Memory B cell (primary cell): Measurements from ENCODE around the gene METTL14.
A peak's percentile ranks its signal among the peaks of the same experiment; 100 is the strongest.
"Not testable (repeated sequence)": the region's sequence is repeated elsewhere in the genome, so short reads cannot be mapped to it uniquely, and the experiment has no call there.

Experiments used
- ATAC-seq: fragments of 150-1000 bp; cut with Tn5 transposase; 2 replicates; pipeline ENCODE4 v1.10.0; 2021; ENCODE audit warnings: low read depth, mild to moderate bottlenecking, moderate library complexity
- DNase-seq, 2 donors: peaks; one replicate each; pipeline ENCODE4 v3.0.0; 2022; ENCODE audit warnings: low spot score in 2 of 2
- H3K27ac Mint-ChIP-seq: one replicate; pipeline ENCODE4 v1.8.0; 2022; ENCODE audit warnings: mild to moderate bottlenecking, moderate library complexity, mixed read lengths
- H3K27me3 Mint-ChIP-seq: one replicate; pipeline ENCODE4 v1.8.0; 2022; ENCODE audit warnings: mixed read lengths
- H3K36me3 Mint-ChIP-seq: one replicate; pipeline ENCODE4 v1.8.0; 2022; ENCODE audit warnings: mild to moderate bottlenecking, mixed read lengths
- H3K4me1 Mint-ChIP-seq: one replicate; pipeline ENCODE4 v1.8.0; 2022; ENCODE audit warnings: mixed read lengths
- H3K4me3 Mint-ChIP-seq: one replicate; pipeline ENCODE4 v1.8.0; 2022; ENCODE audit warnings: mild to moderate bottlenecking, moderate library complexity, mixed read lengths
- H3K9me3 Mint-ChIP-seq: one replicate; pipeline ENCODE4 v1.8.0; 2022; ENCODE audit warnings: mixed read lengths

METTL14 gene

DNA sequence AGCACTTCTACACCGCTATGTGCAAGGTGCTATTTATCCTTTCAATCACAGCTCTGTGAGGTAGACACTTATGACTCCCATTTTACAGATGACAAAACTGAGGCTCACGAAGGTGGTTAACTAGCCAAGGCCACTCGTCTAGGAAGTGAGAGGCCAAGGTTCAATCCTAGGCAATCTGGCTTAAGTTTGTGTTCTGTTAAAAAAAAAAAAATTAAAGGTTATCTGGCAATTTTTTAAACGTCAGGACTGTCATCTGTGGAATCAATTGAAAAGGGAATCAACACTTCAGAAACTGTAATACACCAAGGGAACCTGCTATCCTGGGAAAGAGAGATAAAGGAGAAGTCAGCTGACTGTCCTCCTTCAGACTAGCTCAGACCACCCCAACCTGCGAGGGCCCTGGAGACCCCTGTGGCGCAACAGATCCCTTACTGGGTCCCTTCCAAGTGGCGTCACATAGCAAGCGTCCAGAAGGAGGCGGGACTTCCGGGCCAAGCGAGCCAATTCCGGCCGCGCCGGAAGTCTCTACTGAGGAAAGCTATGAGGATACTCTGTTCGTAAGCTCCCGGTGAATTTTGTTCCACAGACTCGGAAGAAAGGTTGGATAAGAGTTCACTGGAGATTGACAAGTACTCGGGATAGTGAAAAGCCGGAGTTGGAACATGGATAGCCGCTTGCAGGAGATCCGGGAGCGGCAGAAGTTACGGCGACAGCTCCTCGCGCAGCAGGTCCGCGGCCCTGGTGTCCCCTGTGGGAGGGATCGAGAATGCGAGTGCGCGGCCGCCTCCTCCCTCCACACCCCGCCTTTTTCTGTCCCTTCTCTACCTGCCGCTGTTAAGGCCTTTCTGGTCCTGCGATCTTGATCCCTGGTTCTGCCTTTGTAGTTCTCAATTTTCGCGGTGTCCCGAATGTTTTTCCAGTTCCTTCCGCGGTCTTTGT lies at the start of gene METTL14:
Gene METTL14, plus strand, starts transcription at position 520 of the 939 bp plus-strand sequence. Its CDS starts 143 bp downstream, at position 663.
- DNase-seq (peak; percentile 81 to 86), ATAC-seq (peak; percentile 93)
- peak within 1 kb of the TSS; percentile 97 for H3K4me3 Mint-ChIP-seq
- peaks cover 7% of the 10 kb centered on the region for H3K36me3 Mint-ChIP-seq
- H3K9me3 Mint-ChIP-seq = no peaks in the 10 kb centered on the region
- H3K27me3 Mint-ChIP-seq = no peaks in the 10 kb centered on the region
- peak within 1 kb of the TSS; percentile 98 for H3K27ac Mint-ChIP-seq
- peaks cover 8% of the 10 kb centered on the region for H3K4me1 Mint-ChIP-seq

GRCh38 chr4:118636126-118636525 lies 49.1 kb upstream of the METTL14 start:
- not testable (repeated sequence) for H3K27ac Mint-ChIP-seq, H3K4me1 Mint-ChIP-seq, ATAC-seq, DNase-seq, H3K9me3 Mint-ChIP-seq, H3K27me3 Mint-ChIP-seq, H3K4me3 Mint-ChIP-seq
- peaks cover 17% of the 10 kb centered on the region for H3K36me3 Mint-ChIP-seq

DNA sequence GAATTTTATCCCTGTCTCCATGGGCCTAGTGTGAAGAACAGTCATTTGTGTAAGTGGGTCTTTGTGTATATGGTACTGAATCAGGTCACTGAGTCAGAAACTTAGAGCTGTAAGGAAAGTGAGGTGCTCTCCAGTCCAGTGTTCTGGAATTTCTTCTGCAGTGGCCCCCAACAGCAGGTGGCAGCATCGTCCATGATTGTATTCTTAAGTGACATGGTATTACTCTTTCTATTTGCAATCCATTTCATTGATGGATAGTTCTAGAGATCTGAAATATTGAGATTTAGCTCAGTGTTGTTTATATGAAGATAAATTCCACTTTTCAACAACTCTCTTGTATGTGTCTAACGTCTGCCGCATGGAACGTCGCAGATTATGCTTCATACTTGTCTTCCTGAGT lies 20.5 kb upstream of the METTL14 start:
- H3K4me3 Mint-ChIP-seq, ATAC-seq, H3K4me1 Mint-ChIP-seq, DNase-seq, H3K27me3 Mint-ChIP-seq, H3K27ac Mint-ChIP-seq, H3K9me3 Mint-ChIP-seq, H3K36me3 Mint-ChIP-seq: not testable (repeated sequence)

DNA sequence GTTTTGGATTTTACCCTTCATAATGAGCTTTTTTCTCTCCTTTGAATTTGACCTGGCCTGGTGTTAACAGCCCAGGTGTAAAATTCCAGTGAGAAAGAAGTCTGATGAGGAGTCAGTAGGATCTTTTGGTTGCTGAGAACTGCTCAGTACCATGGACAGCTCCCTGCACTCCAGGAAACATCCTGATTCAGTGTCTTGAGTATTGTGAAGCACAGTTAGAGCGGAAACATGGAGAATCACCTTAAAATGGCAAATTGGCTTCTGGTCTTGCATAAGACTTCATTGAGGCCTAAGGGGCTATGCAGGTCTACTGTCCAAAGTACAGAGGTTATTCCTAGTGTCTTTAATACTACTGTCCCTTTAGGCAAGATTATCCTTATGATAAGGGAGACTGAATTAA lies 16.0 kb upstream of the METTL14 start:
- ATAC-seq, H3K36me3 Mint-ChIP-seq, H3K27ac Mint-ChIP-seq, H3K4me3 Mint-ChIP-seq, H3K27me3 Mint-ChIP-seq, H3K4me1 Mint-ChIP-seq, H3K9me3 Mint-ChIP-seq: not testable (repeated sequence)
- peak; percentile 14 to 18 for DNase-seq

DNA sequence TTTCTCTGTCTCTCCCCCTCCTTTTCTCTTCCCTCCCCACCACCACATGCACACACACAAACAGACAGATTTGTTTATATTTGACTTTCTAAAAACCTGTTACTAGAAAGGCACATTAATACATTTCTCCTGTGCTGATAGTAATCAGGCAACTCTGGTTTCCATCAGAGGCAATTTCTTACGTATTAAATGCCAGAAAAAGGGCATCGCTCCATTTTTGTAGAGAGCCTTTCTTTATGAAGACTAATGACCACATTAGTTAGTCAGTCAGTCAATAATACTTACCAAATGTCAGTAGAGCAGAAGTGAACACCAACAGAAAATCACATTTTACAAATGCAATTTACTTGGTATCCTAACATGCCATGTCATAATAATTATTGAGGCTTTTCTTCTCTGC lies 14.2 kb upstream of the METTL14 start:
- H3K36me3 Mint-ChIP-seq, H3K4me1 Mint-ChIP-seq, H3K27ac Mint-ChIP-seq: not testable (repeated sequence)

DNA sequence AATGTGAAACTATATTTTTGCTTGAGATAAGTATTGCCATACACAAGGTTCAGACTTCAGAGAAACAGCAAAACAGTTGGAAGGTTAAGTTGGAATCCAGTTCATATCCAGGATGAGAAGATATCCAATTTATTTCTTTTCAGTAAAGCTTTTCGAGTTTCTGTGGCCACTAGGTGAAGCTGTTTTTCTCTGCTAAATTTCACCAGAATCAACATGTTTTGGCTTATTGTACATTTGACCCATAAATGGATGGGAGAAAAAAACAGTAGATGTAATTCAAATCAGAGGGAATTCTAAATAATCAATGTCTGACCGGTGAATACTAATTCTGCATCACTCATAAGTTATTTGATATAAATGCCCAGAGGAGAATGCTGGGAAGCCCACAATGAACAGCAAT lies 9.1 kb upstream of the METTL14 start:
- Mint-ChIP-seq H3K27ac (no peak overlapping the region), H3K36me3 (peaks cover 2% of the 10 kb centered on the region), H3K4me3 (no peak overlapping the region), H3K27me3 (no peaks in the 10 kb centered on the region), H3K4me1 (no peaks in the 10 kb centered on the region), H3K9me3 (no peaks in the 10 kb centered on the region)
- DNase-seq (no peak), ATAC-seq (no peak)

More for the DNA sequence above, 14.2 kb upstream of the METTL14 start:
- H3K4me3 Mint-ChIP-seq, H3K27me3 Mint-ChIP-seq, DNase-seq, H3K9me3 Mint-ChIP-seq, ATAC-seq: not testable (repeated sequence)

DNA sequence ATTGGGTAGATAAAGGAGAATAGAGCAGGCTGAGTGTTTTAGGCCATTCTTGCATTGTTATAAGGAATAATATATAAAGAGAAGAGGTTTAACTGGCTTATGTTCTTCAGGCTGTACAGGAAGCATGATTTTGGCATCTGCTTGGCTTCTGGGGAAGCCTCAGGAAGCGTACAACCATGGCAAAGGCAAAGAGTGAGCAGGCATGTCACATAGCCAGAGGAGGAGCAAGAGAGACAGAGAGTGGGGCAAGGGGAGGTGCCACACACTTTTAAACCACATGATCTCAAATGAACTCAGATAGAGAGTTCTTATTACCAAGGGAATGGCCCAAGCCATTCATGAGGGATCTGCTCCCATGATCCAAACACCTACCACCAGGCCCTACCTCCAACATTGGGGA lies 4.4 kb upstream of the METTL14 start:
- ATAC-seq = no peak
- Mint-ChIP-seq H3K36me3 (no peaks in the 10 kb centered on the region), H3K27me3 (no peaks in the 10 kb centered on the region), H3K9me3 (no peaks in the 10 kb centered on the region), H3K27ac (no peak overlapping the region), H3K4me3 (no peak overlapping the region), H3K4me1 (peaks cover 2% of the 10 kb centered on the region)
- no peak for DNase-seq

- Mint-ChIP-seq H3K4me1 (peaks cover 8% of the 10 kb centered on the region), H3K4me3 (no peak overlapping the region), H3K27me3 (no peaks in the 10 kb centered on the region), H3K36me3 (peaks cover 3% of the 10 kb centered on the region), H3K27ac (no peak overlapping the region), H3K9me3 (no peaks in the 10 kb centered on the region)
- ATAC-seq (no peak), DNase-seq (no peak)
Measured at GRCh38 chr4:118682928-118683327, 2.3 kb upstream of the METTL14 start.

DNA sequence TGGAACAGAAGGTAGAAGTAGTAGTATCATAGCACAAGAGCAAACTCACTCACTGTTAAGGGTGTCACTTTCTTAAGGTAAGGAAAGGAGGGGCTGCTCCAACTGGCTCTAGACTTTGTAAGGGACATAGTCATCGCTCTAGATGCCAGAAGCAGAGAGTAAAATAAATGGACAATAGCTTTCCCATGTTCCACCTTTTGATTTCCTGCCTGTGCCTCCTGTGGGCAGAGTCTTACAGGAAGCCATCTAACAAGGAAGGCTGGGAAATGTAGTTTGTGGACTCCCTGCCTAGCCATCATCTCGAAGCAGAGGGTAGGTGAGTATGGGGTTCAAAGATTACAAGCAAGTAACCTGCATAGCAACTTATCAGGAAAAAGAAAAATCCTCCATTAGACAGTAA lies 1.7 kb upstream of the METTL14 start:
- H3K27me3 Mint-ChIP-seq = no peaks in the 10 kb centered on the region
- DNase-seq (no peak), ATAC-seq (no peak)
- no peak overlapping the region for H3K27ac Mint-ChIP-seq
- H3K4me3 Mint-ChIP-seq = no peak overlapping the region
- H3K36me3 Mint-ChIP-seq = peaks cover 3% of the 10 kb centered on the region
- peaks cover 8% of the 10 kb centered on the region for H3K4me1 Mint-ChIP-seq
- H3K9me3 Mint-ChIP-seq = no peaks in the 10 kb centered on the region

GRCh38 chr4:118703118-118703517 lies 17.9 kb downstream of the METTL14 start:
- ATAC-seq (no peak), DNase-seq (no peak)
- Mint-ChIP-seq H3K27me3 (no peaks in the 10 kb centered on the region), H3K36me3 (peaks cover 34% of the 10 kb centered on the region), H3K4me3 (no peak overlapping the region), H3K4me1 (no peaks in the 10 kb centered on the region), H3K9me3 (no peaks in the 10 kb centered on the region), H3K27ac (no peak overlapping the region)

DNA sequence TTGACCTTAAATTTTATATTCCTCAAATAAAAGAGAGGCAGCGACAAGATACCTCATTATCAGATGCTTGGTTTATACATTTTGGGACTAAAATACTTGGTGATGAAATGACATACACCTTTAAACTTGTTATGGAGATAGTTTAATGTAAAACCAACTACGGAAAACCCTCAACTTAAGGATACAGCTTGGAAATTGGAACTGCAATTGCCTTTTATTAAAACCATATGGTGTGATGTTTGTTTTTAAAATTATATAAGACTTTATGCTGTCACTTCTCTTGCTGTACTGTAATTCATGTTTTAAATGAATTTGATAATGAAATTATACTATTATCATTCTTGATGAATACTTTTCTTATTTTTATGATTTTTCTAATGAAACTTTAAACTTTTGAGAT lies 25.9 kb downstream of the METTL14 start:
- Mint-ChIP-seq H3K4me1 (no peaks in the 10 kb centered on the region), H3K9me3 (no peaks in the 10 kb centered on the region), H3K36me3 (peaks cover 29% of the 10 kb centered on the region), H3K4me3 (no peak overlapping the region), H3K27ac (no peak overlapping the region), H3K27me3 (no peaks in the 10 kb centered on the region)
- no peak for DNase-seq
- no peak for ATAC-seq

GRCh38 chr4:118712872-118713271 lies 27.7 kb downstream of the METTL14 start:
- Mint-ChIP-seq H3K36me3 (peaks cover 18% of the 10 kb centered on the region), H3K27ac (peak overlapping the region; percentile 20), H3K4me1 (no peaks in the 10 kb centered on the region), H3K9me3 (no peaks in the 10 kb centered on the region), H3K4me3 (no peak overlapping the region), H3K27me3 (no peaks in the 10 kb centered on the region)
- ATAC-seq (no peak), DNase-seq (no peak)

GRCh38 chr4:118714682-118715081 lies 29.5 kb downstream of the METTL14 start:
- Mint-ChIP-seq H3K27ac (no peak overlapping the region), H3K4me3 (no peak overlapping the region), H3K27me3 (no peaks in the 10 kb centered on the region), H3K9me3 (no peaks in the 10 kb centered on the region), H3K36me3 (peaks cover 13% of the 10 kb centered on the region), H3K4me1 (no peaks in the 10 kb centered on the region)
- no peak for DNase-seq
- ATAC-seq = no peak

GRCh38 chr4:118716304-118716703 lies 31.1 kb downstream of the METTL14 start:
- ATAC-seq = no peak

More at GRCh38 chr4:118716304-118716703, 31.1 kb downstream of the METTL14 start:
- H3K4me1 Mint-ChIP-seq = no peaks in the 10 kb centered on the region
- H3K4me3 Mint-ChIP-seq = no peak overlapping the region
- H3K36me3 Mint-ChIP-seq = peaks cover 8% of the 10 kb centered on the region
- DNase-seq = no peak
- H3K27ac Mint-ChIP-seq = no peak overlapping the region
- H3K27me3 Mint-ChIP-seq = no peaks in the 10 kb centered on the region
- no peaks in the 10 kb centered on the region for H3K9me3 Mint-ChIP-seq
